OCI-LY7 (cell line): Measurements from ENCODE around the gene FAM161B. TPM values are rescaled to one million over a fixed set of nuclear protein-coding genes. Genes with fewer than 3 reads are reported as not detected.

Source experiments
- BruUV-seq: library from RNA; stranded (reverse); fragments of 400-500 nt; replicated peaks from 2 replicates; lab custom pipeline; 2021; lab: Mats Ljungman, UMichigan
- CTCF ChIA-PET: fragments of 300-600 bp; sonication (Branson Sonifier 250); formaldehyde crosslinking; loops from one replicate; lab custom pipeline; 2022; ENCODE audit warnings: antibody characterized with exemption; ENCODE audit not compliant: unreplicated experiment; lab: Charles Lee
- POLR2A ChIA-PET: fragments of 300-600 bp; sonication (Branson Sonifier 250); formaldehyde crosslinking; loops from one replicate; lab custom pipeline; 2022; ENCODE audit warnings: antibody characterized with exemption; lab: Charles Lee
- DNase-seq: peaks from one replicate; pipeline ENCODE4 v3.0.0-alpha.2; 2015; ENCODE audit warnings: low spot score
- H2AFZ ChIP-seq: fragments of 200-600 bp; sonication (generic), shearing (Covaris generic); 2 replicates; pipeline ENCODE4 v1.6.1; 2014; ENCODE audit warnings: mild to moderate bottlenecking, antibody characterized with exemption, low read length, moderate library complexity
- H3K27ac ChIP-seq: fragments of 200-600 bp; sonication (generic); 2 replicates; pipeline ENCODE4 v1.5.1; 2014; ENCODE audit warnings: mixed run types, low read depth, mild to moderate bottlenecking, moderate library complexity, low read length, inconsistent platforms; ENCODE audit not compliant: poor library complexity, severe bottlenecking
- H3K36me3 ChIP-seq: fragments of 200-600 bp; sonication (generic); 2 replicates; pipeline ENCODE4 v1.6.1; 2014; ENCODE audit warnings: mild to moderate bottlenecking, antibody characterized with exemption, low read length, moderate library complexity, mixed read lengths; ENCODE audit not compliant: insufficient read depth
- H3K4me1 ChIP-seq: fragments of 200-600 bp; sonication (generic); 2 replicates; pipeline ENCODE4 v1.5.1; 2014; ENCODE audit warnings: mild to moderate bottlenecking, low read length; ENCODE audit not compliant: insufficient read depth, poor library complexity, severe bottlenecking
- H3K4me2 ChIP-seq: fragments of 200-600 bp; sonication (generic); 2 replicates; pipeline ENCODE4 v1.6.1; 2014; ENCODE audit warnings: mild to moderate bottlenecking, low read length
- H3K4me3 ChIP-seq: fragments of 200-600 bp; sonication (generic); 2 replicates; pipeline ENCODE4 v1.5.1; 2014; ENCODE audit warnings: mild to moderate bottlenecking, low read depth, low read length; ENCODE audit not compliant: poor library complexity, severe bottlenecking
- H3K79me2 ChIP-seq: fragments of 200-600 bp; sonication (generic); 2 replicates; pipeline ENCODE4 v1.6.1; 2016; ENCODE audit warnings: low read depth, mild to moderate bottlenecking, low read length, moderate library complexity, mixed read lengths; ENCODE audit not compliant: insufficient read depth
- H3K9me2 ChIP-seq: fragments of 200-600 bp; sonication (generic); 2 replicates; pipeline ENCODE4 v1.6.1; 2016; ENCODE audit warnings: mild to moderate bottlenecking, low read length, mixed read lengths; ENCODE audit not compliant: insufficient read depth
- H3K9me3 ChIP-seq: fragments of 200-600 bp; sonication (generic); 2 replicates; pipeline ENCODE4 v1.6.1; 2014; ENCODE audit warnings: mild to moderate bottlenecking, mixed run types, low read length, mixed read lengths
- H4K20me1 ChIP-seq: fragments of 200-600 bp; sonication (generic); 2 replicates; pipeline ENCODE4 v1.6.1; 2014; ENCODE audit warnings: mild to moderate bottlenecking, antibody characterized with exemption, low read length, moderate library complexity, mixed read lengths; ENCODE audit not compliant: insufficient read depth
- EZH2phosphoT487 ChIP-seq: fragments of 200-600 bp; sonication (generic); IDR thresholded peaks from 2 replicates; pipeline ENCODE4 v1.6.1; 2018; ENCODE audit warnings: low read depth, borderline replicate concordance, mild to moderate bottlenecking, mixed run types, antibody characterized with exemption, low read length, moderate library complexity, mixed read lengths
- intact Hi-C: fragments of 100-400 bp; cut with micrococcal nuclease; formaldehyde crosslinking; loops from one replicate; pipeline ENCODE4 v1.10.0; 2022; ENCODE audit not compliant: unreplicated experiment
- small RNA-seq: library from RNA; depleted of rRNA; stranded (forward); fragments of <200 nt; gene quantifications from one replicate; pipeline ENCODE3, GENCODE V24; 2014
- total RNA-seq, 2 experiments: library from RNA; depleted of rRNA in 1 of 2; stranded (reverse); fragments of >200 nt in 1 of 2; shearing (Covaris generic) in 1 of 2; gene quantifications; 2 replicates each; pipeline ENCODE4 v1.2.3, GENCODE V29; 2014 to 2022
- TF ChIP-seq, protein P1 (sequence below): fragments of 200-600 bp; sonication (generic); conservative IDR thresholded peaks from 2 replicates; pipeline ENCODE4 v1.5.1; 2014; ENCODE audit warnings: mild to moderate bottlenecking, antibody characterized with exemption, low read length, moderate library complexity, mixed read lengths

The FAM161B gene
- total RNA-seq, 2 experiments from 2014 or later, result 2.3 to 3.6 TPM

DNA sequence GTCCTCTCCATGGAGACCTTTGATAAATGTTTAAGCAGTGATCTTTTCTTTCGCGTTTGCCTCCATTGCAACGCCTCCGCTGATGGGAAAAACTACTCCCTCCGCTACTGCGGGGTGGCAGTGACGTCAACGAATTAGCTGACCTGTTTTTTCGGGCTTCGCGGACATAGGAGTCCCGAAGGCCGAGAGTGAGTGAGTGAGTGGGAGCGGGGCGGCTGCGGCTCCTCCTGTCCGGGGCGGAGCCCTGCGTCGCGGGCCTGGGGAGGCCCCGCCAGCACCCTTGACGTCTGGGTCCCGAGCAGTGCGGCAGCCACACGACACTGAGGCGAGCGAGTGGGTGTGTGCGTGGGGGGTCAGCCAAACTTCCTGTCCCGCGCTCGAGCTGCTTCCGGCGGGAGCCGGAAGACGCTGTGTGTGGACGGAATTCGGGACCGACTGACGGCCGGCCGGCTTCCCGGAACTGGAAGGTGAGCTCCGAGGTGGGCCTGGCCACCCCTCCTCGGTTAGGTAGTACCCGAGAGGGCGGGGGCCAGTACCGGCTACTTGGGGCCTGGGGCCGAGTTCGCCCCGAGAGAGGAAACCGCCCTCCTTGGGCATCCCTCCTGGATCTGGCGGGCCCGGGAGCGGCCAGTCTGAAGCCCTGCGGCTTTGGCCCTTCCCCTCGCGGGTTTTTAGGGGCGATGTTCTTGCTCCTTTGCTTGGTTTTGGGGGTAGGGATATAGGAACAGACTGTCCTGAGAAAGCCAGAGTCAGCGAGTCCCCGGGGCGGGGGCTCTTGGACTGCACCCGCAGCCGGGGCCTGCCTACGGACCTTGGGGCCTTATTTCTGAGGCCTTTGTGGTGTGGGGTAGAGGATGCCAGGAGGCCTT is 63.2 kb downstream of the FAM161B start, which contains the start of gene ZNF410:
Gene ZNF410, plus strand, starts transcription at position 411 of the 869 bp plus-strand sequence. CDS start 5,317 bp downstream, outside the sequence.
- ChIA-PET CTCF (interaction anchor here (0.6 kb wide), 1 partner anchor 44 kb away, joined by 3 read pairs; no protein-coding TSS in a partner anchor), POLR2A (interaction anchor here (0.6 to 1.6 kb wide), 5 partner anchors 9 to 197 kb away, joined by 3 to 6 read pairs (median 4); partner anchors contain the start of gene PTGR2)
- H3K4me1 ChIP-seq, result peaks cover 32% of the 10 kb centered on the region
- H3K4me2 ChIP-seq, result peak within 1 kb of the TSS; percentile 95
- TF ChIP-seq, protein P1, sequence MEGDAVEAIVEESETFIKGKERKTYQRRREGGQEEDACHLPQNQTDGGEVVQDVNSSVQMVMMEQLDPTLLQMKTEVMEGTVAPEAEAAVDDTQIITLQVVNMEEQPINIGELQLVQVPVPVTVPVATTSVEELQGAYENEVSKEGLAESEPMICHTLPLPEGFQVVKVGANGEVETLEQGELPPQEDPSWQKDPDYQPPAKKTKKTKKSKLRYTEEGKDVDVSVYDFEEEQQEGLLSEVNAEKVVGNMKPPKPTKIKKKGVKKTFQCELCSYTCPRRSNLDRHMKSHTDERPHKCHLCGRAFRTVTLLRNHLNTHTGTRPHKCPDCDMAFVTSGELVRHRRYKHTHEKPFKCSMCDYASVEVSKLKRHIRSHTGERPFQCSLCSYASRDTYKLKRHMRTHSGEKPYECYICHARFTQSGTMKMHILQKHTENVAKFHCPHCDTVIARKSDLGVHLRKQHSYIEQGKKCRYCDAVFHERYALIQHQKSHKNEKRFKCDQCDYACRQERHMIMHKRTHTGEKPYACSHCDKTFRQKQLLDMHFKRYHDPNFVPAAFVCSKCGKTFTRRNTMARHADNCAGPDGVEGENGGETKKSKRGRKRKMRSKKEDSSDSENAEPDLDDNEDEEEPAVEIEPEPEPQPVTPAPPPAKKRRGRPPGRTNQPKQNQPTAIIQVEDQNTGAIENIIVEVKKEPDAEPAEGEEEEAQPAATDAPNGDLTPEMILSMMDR, result no peak
- TF ChIP-seq EZH2phosphoT487, result no peak
- BruUV-seq, result no TSS peak
- H3K9me2 ChIP-seq, result no peaks in the 10 kb centered on the region
- H2AFZ ChIP-seq, result peak within 1 kb of the TSS; percentile 97
- intact Hi-C loops, result loop anchor here (1.0 to 5.0 kb wide), 3 partner anchors 34 to 394 kb away; partner anchors contain the start of genes BBOF1, ENTPD5 and RIOX1
- no peaks in the 10 kb centered on the region for H3K9me3 ChIP-seq
- peaks cover 11% of the 10 kb centered on the region; the same call in 1 of the 2 replicates for H4K20me1 ChIP-seq
- H3K79me2 ChIP-seq, result peaks cover 68% of the 10 kb centered on the region
- H3K36me3 ChIP-seq, result peaks cover 3% of the 10 kb centered on the region
- peak; percentile 88 for DNase-seq
- H3K27ac ChIP-seq, result peak within 1 kb of the TSS; percentile 68
- peak within 1 kb of the TSS; percentile 98 for H3K4me3 ChIP-seq

DNA sequence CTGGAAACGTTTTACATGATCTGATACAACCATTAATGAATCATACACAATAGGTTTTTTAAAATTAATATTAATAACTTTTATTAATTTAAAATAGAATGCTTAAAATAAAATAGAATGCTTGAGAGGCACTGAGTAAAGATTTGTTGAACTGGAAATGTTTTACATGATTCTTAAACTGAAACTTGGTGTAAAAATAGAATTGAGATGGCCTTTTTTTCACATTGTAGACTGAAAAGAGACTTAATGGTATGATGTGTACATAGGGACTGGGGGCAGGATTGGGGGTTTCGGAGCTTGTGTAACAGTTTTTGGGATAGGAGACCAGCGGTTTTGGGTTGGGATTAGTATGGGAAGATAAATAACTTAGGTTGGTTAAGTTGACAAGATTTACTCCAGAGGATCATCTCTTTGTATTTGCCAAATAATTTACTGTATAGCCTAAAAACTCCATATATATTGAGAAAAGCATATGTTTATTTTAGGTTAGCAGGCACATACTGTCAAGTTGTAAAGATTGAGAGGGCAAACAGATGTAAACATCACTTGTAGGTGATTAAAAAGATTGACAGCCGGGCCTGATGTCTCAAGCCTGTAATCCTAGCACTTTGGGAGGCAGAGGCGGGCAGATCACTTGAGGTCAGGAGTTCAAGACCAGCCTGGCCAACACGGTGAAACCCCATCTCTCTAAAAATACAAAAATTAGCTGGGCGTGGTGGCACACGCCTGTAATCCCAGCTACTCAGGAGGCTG is 65.3 kb downstream of the FAM161B start:
- no peaks in the 10 kb centered on the region for H3K9me3 ChIP-seq
- intact Hi-C loops, result loop anchor here (5.0 kb wide), 2 partner anchors 133 to 392 kb away; partner anchors contain the start of genes BBOF1, ENTPD5 and RIOX1
- ChIA-PET CTCF (no interaction called here), POLR2A (interaction anchor here (0.7 kb wide), 1 partner anchor 363 kb away, joined by 3 read pairs; no protein-coding TSS in a partner anchor)
- peak overlapping the region; percentile 98 for H3K4me3 ChIP-seq
- H3K9me2 ChIP-seq, result no peaks in the 10 kb centered on the region
- no peak overlapping the region for H3K27ac ChIP-seq
- peak overlapping the region; percentile 95 for H3K4me2 ChIP-seq
- no peaks in the 10 kb centered on the region for H3K36me3 ChIP-seq
- peaks cover 49% of the 10 kb centered on the region for H3K79me2 ChIP-seq
- TF ChIP-seq, protein P1, result no peak
- TF ChIP-seq EZH2phosphoT487, result no peak
- peaks cover 32% of the 10 kb centered on the region for H3K4me1 ChIP-seq
- H4K20me1 ChIP-seq, result peaks cover 11% of the 10 kb centered on the region; the same call in 1 of the 2 replicates
- no peak for DNase-seq
- no peak overlapping the region for H2AFZ ChIP-seq
- BruUV-seq, result no TSS peak

Small RNAs within 50 kb of the gene (small RNA-seq; reads per million reads assigned to genes)
- gene RF00019, result not detected

Other genes starting within 250 kb of the FAM161B start
- gene PNMA1, start 235.7 kb downstream of the FAM161B start, total RNA-seq (2014; rRNA removed; shearing (Covaris generic)), result 5.8 and 6.0 TPM in 2 replicates
- 14.5 and 14.6 TPM in 2 replicates for gene PNMA1, start 235.7 kb downstream of the FAM161B start, total RNA-seq (2022)
- 6.4 and 6.6 TPM in 2 replicates for gene PTGR2, start 98.3 kb downstream of the FAM161B start, total RNA-seq (2014; rRNA removed; shearing (Covaris generic))
- 14.3 and 17.8 TPM in 2 replicates for gene PTGR2, start 98.3 kb downstream of the FAM161B start, total RNA-seq (2022)
- 41.6 and 49.6 TPM in 2 replicates for gene ZNF410, start 63.2 kb downstream of the FAM161B start, total RNA-seq (2014; rRNA removed; shearing (Covaris generic))
- gene ZNF410, start 63.2 kb downstream of the FAM161B start, total RNA-seq (2022), result 45.2 and 45.5 TPM in 2 replicates
- gene COQ6, start 208 bp upstream of the FAM161B start, total RNA-seq (2014; rRNA removed; shearing (Covaris generic)), result 18.7 and 35.4 TPM in 2 replicates
- gene COQ6, start 208 bp upstream of the FAM161B start, total RNA-seq (2022), result 20.5 and 22.0 TPM in 2 replicates
- 7.5 and 7.8 TPM in 2 replicates for gene ENTPD5, start 69.2 kb upstream of the FAM161B start, total RNA-seq (2014; rRNA removed; shearing (Covaris generic))
- gene ENTPD5, start 69.2 kb upstream of the FAM161B start, total RNA-seq (2022), result 18.1 and 20.8 TPM in 2 replicates
- gene BBOF1, start 69.3 kb upstream of the FAM161B start, total RNA-seq (2014; rRNA removed; shearing (Covaris generic)), result 1.7 and 2.9 TPM in 2 replicates
- gene BBOF1, start 69.3 kb upstream of the FAM161B start, total RNA-seq (2022), result 3.2 and 3.9 TPM in 2 replicates
- gene ALDH6A1, start 134.4 kb upstream of the FAM161B start, total RNA-seq (2014; rRNA removed; shearing (Covaris generic)), result 16.6 and 17.0 TPM in 2 replicates
- 20.7 and 25.7 TPM in 2 replicates for gene ALDH6A1, start 134.4 kb upstream of the FAM161B start, total RNA-seq (2022)
- gene LIN52, start 134.9 kb upstream of the FAM161B start, total RNA-seq (2014; rRNA removed; shearing (Covaris generic)), result 9.8 and 12.3 TPM in 2 replicates
- gene LIN52, start 134.9 kb upstream of the FAM161B start, total RNA-seq (2022), result 16.9 and 18.0 TPM in 2 replicates